HG03097 (cell line): ENCODE data around the gene CDX1.
"Not testable (repeated sequence)": the region's sequence is repeated elsewhere in the genome, so short reads cannot be mapped to it uniquely, and the experiment has no call there.

Source experiments
- ATAC-seq: cut with Tn5 transposase; IDR thresholded peaks from one replicate; pipeline ENCODE4 v1.9.1; 2021; ENCODE audit not compliant: unreplicated experiment, low FRiP score

The CDX1 gene

DNA sequence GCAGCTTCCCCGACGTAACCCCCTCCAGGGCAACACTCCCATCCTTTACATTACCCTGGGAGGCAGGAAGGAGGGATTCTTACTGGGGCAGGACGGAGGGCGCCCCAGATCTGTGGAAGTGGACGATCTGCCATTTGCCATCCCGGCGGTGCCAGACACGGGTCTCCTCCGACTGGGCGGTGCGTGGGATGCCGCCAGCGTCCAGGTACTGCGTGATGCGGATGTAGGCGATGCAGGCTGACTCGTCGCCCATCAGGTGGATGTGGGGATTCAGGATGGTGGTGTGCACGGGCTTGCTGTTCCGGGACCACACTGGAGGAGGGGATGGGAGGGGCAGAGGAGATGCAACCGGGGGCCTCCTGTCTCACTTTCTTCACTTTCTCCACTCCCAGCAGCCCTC, 56.3 kb downstream of the CDX1 start:
- no peak for ATAC-seq

DNA sequence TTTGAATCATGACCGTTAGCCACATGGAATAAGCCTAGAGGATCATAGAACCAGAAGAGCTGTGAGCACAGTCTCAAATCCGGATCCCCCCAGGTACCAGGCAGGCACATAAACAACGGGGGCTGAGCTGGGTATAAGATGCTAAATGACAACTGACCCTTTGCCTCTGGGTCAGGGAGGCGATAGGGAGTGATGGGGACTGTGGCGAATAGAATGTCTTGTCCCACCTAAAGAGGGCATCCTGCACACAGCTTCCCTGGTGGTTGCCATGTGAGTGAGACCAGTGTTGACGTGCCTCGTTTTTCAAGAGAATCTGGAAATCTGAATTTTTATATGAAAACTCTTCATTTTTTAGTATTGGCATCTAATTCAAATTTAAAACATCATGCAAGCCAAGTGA, 56.9 kb downstream of the CDX1 start:
- no peak for ATAC-seq

DNA sequence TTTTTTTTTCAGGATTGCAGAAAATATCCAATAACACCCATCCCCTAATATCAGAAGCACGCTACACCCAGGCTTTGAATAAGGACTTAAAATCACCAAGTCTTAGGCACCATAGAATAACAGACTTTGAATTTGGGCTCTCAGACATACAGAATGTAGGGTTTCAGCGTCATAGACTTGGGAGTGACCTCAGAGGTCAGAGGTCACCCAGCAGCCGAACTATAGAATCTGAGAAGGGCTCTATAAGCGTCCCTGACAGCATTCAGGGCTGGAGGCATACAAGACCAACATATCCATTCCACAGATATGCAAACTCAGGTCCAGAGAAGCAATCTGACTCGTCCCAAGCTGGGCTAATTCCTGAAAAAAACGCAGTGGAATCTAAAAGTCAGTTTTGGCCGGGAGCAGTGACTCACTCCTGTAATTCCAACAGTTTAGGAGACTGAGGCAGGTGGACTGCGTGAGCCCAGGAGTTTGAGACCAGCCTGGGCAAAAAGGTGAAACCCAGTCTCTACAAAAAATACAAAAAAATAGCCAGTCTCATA, 58.0 kb downstream of the CDX1 start:
- no peak for ATAC-seq

DNA sequence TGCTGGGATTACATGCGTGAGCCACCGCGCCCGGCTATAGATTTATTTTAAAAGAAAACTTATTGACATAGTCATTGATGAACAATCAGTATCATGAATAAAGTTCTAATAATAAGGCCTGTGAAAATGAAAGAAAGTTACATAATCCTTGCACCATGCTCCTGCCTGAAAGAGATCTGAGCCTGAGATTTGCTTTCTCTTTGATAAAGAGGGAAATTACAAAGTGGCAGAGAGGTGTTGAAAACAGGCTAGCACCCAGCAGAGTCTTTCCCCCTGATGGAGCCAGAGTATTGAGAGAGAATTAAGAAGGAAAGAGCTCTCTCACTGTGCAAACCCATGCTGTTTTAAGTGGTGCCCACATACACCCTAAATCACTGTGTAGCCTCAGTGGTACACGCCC, 60.5 kb downstream of the CDX1 start:
- ATAC-seq = no peak

DNA sequence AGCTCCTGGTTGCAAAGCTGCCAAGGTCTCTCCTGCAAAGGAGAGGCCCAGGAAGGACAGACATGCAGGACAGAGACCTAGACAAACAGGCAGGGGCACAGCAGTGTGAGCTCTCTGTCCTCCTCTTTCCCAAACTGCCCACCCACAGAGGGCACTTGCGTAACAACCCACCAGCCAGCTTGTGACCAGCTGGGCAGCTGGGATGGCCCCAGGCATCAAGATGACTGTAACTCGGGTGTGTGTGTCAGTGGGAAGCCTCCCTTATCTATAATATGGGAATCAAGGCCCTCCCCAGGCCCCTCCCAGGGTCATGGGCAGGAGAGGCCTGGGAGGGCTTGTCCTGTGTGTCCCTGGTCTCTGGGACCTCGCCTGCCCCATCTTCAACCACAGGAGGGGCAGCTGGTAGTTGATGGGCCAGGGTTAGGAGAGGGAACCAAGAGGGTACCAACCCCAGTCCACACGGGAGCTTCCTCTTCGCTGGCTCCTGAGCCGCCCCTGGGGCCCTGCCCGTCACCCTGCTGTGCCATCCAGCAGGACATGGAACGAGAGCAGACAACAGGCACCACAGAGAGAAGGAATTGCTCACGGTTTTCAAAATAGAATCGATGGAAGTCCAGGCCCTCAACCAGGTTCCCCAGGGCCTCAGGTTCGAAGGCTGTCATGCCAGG, 61.2 kb downstream of the CDX1 start:
- ATAC-seq = no peak

DNA sequence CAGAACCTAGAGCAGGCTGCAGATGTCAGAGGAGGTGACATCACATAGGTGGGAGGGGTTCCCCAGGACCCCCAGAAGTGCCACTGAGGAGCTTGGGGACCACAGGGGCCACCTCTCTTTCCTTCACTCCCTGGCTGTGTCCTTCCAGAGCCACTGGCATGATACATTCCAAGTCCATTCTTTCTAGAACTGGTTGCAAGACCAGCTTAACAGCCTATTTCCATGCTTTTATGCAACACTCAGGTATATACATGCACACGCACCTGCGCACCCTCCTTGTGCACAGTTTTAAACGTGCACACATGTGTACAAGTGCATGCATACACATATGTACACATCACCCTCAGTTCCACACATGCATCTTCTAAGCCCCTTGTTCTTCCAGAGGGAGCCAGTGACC, 63.0 kb downstream of the CDX1 start:
- no peak for ATAC-seq

DNA sequence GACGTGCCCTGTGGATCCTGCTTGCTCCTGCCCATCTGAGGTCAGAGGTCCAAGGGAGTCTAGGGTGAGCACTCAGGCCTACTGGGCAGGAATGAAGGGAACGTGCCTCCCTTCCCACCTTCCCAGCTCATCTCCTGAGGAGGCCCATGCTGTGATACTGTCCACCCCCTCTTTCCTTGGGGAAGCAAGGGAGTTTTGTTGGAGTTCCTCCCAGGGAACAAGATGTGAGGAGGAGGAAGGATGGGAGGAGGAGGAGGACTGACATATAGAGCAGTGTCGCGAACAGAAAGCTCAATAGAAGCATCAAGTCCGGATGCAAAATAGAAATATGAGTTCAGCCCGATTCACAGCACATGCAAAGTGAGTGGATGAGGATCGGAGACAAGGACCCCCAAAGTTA, 64.3 kb downstream of the CDX1 start:
- no peak for ATAC-seq

DNA sequence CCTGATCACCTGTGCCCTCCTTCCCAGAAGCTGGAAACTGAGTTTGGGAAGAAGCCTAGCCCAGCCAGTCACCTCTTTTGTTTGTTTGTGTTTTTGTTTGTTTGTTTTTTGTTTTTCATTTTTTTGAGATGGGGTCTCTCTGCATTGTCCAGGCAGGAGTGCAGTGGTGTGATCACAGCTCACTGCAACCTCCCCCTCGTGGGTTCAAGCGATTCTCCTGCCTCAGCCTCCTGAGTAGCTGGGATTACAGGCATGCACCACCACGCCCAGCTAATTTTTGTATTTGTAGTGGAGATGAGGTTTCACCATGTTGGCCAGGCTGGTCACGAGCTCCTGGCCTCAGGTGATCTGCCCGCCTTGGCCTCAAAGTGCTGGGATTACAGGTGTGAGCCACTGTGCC, 67.1 kb downstream of the CDX1 start:
- ATAC-seq = not testable (repeated sequence)
